ENCODE results near the gene FBXO7. TPM values are rescaled to one million over a fixed set of nuclear protein-coding genes. Genes with fewer than 3 reads are reported as not detected.

The FBXO7 gene
- total and polyA plus RNA-seq, 9 of the 15 experiments (the other 6 are each of a cell fraction or from before 2014, with no cell fraction given) = 34.0 to 162 (median 85.2) TPM

- Histone ChIP-seq H3K9me3 (replicated peaks; ENCODE audit: control insufficient read depth, insufficient read depth, low read depth, low read length) (no peaks in the 10 kb centered on the region), H2AFZ (ENCODE audit: low read depth, low read length) (no peak overlapping the region), H3K4me3 (no peak overlapping the region), H3K4me1 (replicated peaks in 1 of 2; ENCODE audit: control insufficient read depth in 2 of 2, insufficient read depth in 2 of 2, low read length in 2 of 2) (no peaks in the 10 kb centered on the region), H3K9me1 (ENCODE audit: control insufficient read depth, insufficient read depth, low read length) (no peaks in the 10 kb centered on the region), H3K27me3 (ENCODE audit: control insufficient read depth in 2 of 2, insufficient read depth in 2 of 2, low read length in 2 of 2) (no peaks in the 10 kb centered on the region; a peak in 2 of 5 replicates), H3K4me2 (ENCODE audit: insufficient read depth, low read length) (no peak overlapping the region), H4K20me1 (replicated peaks; ENCODE audit: control insufficient read depth, insufficient read depth, low read length) (no peaks in the 10 kb centered on the region), H3K27ac (ENCODE audit: extremely low read depth, low read depth, low read length) (no peak overlapping the region), H3K79me2 (ENCODE audit: control insufficient read depth, insufficient read depth, low read length) (no peaks in the 10 kb centered on the region), H3K36me3 (ENCODE audit: control insufficient read depth, insufficient read depth, low read length) (no peaks in the 10 kb centered on the region), H3K9ac (ENCODE audit: insufficient read depth in 1 of 2, low read depth in 2 of 2, low read length in 2 of 2) (no peak overlapping the region)
- no peak for ATAC-seq
- POLR2A ChIA-PET = no interaction called here
- intact Hi-C loops (cut with micrococcal nuclease) (no loop called here), in situ Hi-C loops (cut with MboI) (loop anchor here (10.0 kb wide), 1 partner anchor 473 kb away; no protein-coding TSS in a partner anchor)
- FAIRE-seq = no peak
- 7% methylated on average over 5 of the region's 5 CpGs for WGBS (ENCODE audit: insufficient coverage, low coverage, missing lambda C conversion rate)
- no peak for DNase-seq (ENCODE audit: extremely low read depth in 1 of 4, low spot score in 3 of 4)
- CTCF ChIA-PET (ENCODE audit: low intra/inter-chr PET ratio) = no interaction called here
- no TSS peak for BruUV-seq (replicated peaks)
- TF ChIP-seq, protein P1, sequence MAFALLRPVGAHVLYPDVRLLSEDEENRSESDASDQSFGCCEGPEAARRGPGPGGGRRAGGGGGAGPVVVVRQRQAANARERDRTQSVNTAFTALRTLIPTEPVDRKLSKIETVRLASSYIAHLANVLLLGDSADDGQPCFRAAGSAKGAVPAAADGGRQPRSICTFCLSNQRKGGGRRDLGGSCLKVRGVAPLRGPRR (CRISPR knock-in tag; IDR thresholded peaks at IDR 0.05) = no peak
- TF ChIP-seq, protein P2, sequence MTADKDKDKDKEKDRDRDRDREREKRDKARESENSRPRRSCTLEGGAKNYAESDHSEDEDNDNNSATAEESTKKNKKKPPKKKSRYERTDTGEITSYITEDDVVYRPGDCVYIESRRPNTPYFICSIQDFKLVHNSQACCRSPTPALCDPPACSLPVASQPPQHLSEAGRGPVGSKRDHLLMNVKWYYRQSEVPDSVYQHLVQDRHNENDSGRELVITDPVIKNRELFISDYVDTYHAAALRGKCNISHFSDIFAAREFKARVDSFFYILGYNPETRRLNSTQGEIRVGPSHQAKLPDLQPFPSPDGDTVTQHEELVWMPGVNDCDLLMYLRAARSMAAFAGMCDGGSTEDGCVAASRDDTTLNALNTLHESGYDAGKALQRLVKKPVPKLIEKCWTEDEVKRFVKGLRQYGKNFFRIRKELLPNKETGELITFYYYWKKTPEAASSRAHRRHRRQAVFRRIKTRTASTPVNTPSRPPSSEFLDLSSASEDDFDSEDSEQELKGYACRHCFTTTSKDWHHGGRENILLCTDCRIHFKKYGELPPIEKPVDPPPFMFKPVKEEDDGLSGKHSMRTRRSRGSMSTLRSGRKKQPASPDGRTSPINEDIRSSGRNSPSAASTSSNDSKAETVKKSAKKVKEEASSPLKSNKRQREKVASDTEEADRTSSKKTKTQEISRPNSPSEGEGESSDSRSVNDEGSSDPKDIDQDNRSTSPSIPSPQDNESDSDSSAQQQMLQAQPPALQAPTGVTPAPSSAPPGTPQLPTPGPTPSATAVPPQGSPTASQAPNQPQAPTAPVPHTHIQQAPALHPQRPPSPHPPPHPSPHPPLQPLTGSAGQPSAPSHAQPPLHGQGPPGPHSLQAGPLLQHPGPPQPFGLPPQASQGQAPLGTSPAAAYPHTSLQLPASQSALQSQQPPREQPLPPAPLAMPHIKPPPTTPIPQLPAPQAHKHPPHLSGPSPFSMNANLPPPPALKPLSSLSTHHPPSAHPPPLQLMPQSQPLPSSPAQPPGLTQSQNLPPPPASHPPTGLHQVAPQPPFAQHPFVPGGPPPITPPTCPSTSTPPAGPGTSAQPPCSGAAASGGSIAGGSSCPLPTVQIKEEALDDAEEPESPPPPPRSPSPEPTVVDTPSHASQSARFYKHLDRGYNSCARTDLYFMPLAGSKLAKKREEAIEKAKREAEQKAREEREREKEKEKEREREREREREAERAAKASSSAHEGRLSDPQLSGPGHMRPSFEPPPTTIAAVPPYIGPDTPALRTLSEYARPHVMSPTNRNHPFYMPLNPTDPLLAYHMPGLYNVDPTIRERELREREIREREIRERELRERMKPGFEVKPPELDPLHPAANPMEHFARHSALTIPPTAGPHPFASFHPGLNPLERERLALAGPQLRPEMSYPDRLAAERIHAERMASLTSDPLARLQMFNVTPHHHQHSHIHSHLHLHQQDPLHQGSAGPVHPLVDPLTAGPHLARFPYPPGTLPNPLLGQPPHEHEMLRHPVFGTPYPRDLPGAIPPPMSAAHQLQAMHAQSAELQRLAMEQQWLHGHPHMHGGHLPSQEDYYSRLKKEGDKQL (CRISPR knock-in tag; IDR thresholded peaks at IDR 0.05; ENCODE audit: borderline replicate concordance) = no peak
- TF ChIP-seq ZNF134 (CRISPR knock-in tag; conservative IDR thresholded peaks at IDR 0.05) (no peak), FOXO4 (CRISPR knock-in tag; IDR thresholded peaks at IDR 0.05) (no peak)
Measured at GRCh38 chr22:32522237-32522636, 47.6 kb downstream of the FBXO7 start.
